HEK293T (cell line): ENCODE data around the gene SLC22A14.

Experiments
- ARNT ChIP-seq: fragments of 450-650 bp; IDR thresholded peaks from 2 replicates; pipeline ENCODE4 v1.6.1; 2017; ENCODE audit warnings: mild to moderate bottlenecking
- FOXK2 ChIP-seq: fragments of 450-650 bp; IDR thresholded peaks from 2 replicates; pipeline ENCODE4 v1.6.1; 2016; ENCODE audit warnings: mild to moderate bottlenecking
- FOXM1 ChIP-seq: fragments of 450-650 bp; IDR thresholded peaks from 2 replicates; pipeline ENCODE4 v1.6.1; 2017; ENCODE audit warnings: mild to moderate bottlenecking, borderline replicate concordance
- HDGF ChIP-seq: fragments of 450-650 bp; IDR thresholded peaks from 2 replicates; pipeline ENCODE4 v1.6.1; 2017; ENCODE audit warnings: antibody characterized with exemption, borderline replicate concordance
- LEF1 ChIP-seq: fragments of 450-650 bp; IDR thresholded peaks from 2 replicates; pipeline ENCODE4 v1.6.1; 2017; ENCODE audit warnings: mild to moderate bottlenecking, borderline replicate concordance
- ZNF384 ChIP-seq: fragments of 450-650 bp; IDR thresholded peaks from 2 replicates; pipeline ENCODE4 v1.6.1; 2016

DNA sequence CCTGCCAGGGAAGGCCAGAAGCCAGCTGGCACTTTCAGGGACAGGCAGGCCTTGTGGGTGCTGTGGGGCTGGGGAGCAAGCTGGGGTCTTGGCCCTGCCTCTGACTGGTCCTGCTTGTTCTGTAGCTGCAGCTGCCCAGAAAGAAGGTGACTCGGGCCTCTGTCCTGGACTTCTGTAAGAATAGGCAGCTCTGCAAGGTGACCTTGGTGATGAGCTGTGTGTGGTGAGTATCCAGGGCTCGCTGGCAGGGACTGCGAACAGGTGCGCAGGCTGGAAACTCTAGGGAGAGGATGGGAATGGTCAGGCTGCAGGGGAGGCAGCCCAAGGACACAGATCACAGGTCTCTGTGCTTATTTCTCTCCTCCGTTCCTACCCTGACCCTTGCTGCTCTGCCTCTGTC, 31.2 kb downstream of the SLC22A14 start:
- TF ChIP-seq FOXK2, result no peak
- TF ChIP-seq HDGF, result no peak
- no peak for TF ChIP-seq LEF1
- TF ChIP-seq FOXM1, result no peak
- TF ChIP-seq ZNF384, result no peak
- TF ChIP-seq ARNT, result no peak
